Measurements from ENCODE around the gene TMEM192. TPM values are rescaled to one million over a fixed set of nuclear protein-coding genes. Genes with fewer than 3 reads are reported as not detected.
"Not testable (repeated sequence)": the region's sequence is repeated elsewhere in the genome, so short reads cannot be mapped to it uniquely, and the experiment has no call there.

Gene TMEM192
- total and polyA plus RNA-seq, 4 donors, result 10.6 to 20.3 (median 18.9) TPM

GRCh38 chr4:165088366-165088765 lies 24.3 kb downstream of the TMEM192 start:
- WGBS, result 85% methylated on average over 3 of the region's 3 CpGs
- H3K4me1 ChIP-seq (ENCODE audit: control insufficient read depth in 4 of 4, insufficient read depth in 4 of 4, low read length in 3 of 4), result no peaks in the 10 kb centered on the region
- no peaks in the 10 kb centered on the region for H3K27me3 ChIP-seq (ENCODE audit: control insufficient read depth in 4 of 4, insufficient read depth in 4 of 4, low read length in 3 of 4)
- no peak overlapping the region for H3K27ac ChIP-seq (ENCODE audit: low read depth in 1 of 2, low read length in 2 of 2)
- peaks cover 13 to 50% (median 35%) of the 10 kb centered on the region in 4 donors for H3K36me3 ChIP-seq (ENCODE audit: control insufficient read depth in 4 of 4, insufficient read depth in 3 of 4, low read depth in 1 of 4, low read length in 3 of 4)
- no peaks in the 10 kb centered on the region for H3K9me3 ChIP-seq (ENCODE audit: control insufficient read depth in 4 of 4, low read length in 3 of 4)
- DNase-seq (ENCODE audit: low spot score), result no peak
- H3K9ac ChIP-seq (ENCODE audit: low read depth in 1 of 2, low read length in 2 of 2), result no peak overlapping the region
- no peak overlapping the region for H3K4me3 ChIP-seq (ENCODE audit: low read depth in 1 of 3, low read length in 3 of 3)
- TF ChIP-seq HNF4G (IDR thresholded peaks at IDR 0.05) (no peak), TAF1 (conservative IDR thresholded peaks at IDR 0.05) (no peak), SP1 (IDR thresholded peaks at IDR 0.05) (no peak), HNF4A (conservative IDR thresholded peaks at IDR 0.05) (no peak), RAD21 (IDR thresholded peaks at IDR 0.05) (no peak), ZBTB33 (IDR thresholded peaks at IDR 0.05) (no peak), REST (IDR thresholded peaks at IDR 0.05) (no peak), ATF3 (IDR thresholded peaks at IDR 0.05) (no peak), EGR1 (IDR thresholded peaks at IDR 0.05; ENCODE audit: low read depth in 2 of 2) (no peak), GABPA (IDR thresholded peaks at IDR 0.05 in 1 of 2, conservative IDR thresholded peaks at IDR 0.05 in 1 of 2) (no peak), RXRA (IDR thresholded peaks at IDR 0.05) (no peak)

- no peak overlapping the region for H3K4me3 ChIP-seq (ENCODE audit: low read depth in 1 of 3, low read length in 3 of 3)
- TF ChIP-seq TAF1 (conservative IDR thresholded peaks at IDR 0.05) (no peak), HNF4G (IDR thresholded peaks at IDR 0.05) (no peak), ATF3 (IDR thresholded peaks at IDR 0.05) (no peak), FOXA2 (IDR thresholded peaks at IDR 0.05) (no peak), HNF4A (conservative IDR thresholded peaks at IDR 0.05) (no peak)
- DNase-seq (ENCODE audit: low spot score), result no peak
- 93% methylated on average over 2 of the region's 2 CpGs for WGBS
- no peaks in the 10 kb centered on the region for H3K4me1 ChIP-seq (ENCODE audit: control insufficient read depth in 4 of 4, insufficient read depth in 4 of 4, low read length in 3 of 4)
- H3K9ac ChIP-seq (ENCODE audit: low read depth in 1 of 2, low read length in 2 of 2), result no peak overlapping the region
- H3K27ac ChIP-seq (ENCODE audit: low read depth in 1 of 2, low read length in 2 of 2), result no peak overlapping the region
- no peaks in the 10 kb centered on the region for H3K9me3 ChIP-seq (ENCODE audit: control insufficient read depth in 4 of 4, low read length in 3 of 4)
- H3K27me3 ChIP-seq (ENCODE audit: control insufficient read depth in 4 of 4, insufficient read depth in 4 of 4, low read length in 3 of 4), result no peaks in the 10 kb centered on the region
- H3K36me3 ChIP-seq (ENCODE audit: control insufficient read depth in 4 of 4, insufficient read depth in 3 of 4, low read depth in 1 of 4, low read length in 3 of 4), result peaks cover 11 to 45% (median 28%) of the 10 kb centered on the region in 4 donors
Measured at GRCh38 chr4:165085946-165086345, 26.7 kb downstream of the TMEM192 start.

GRCh38 chr4:165084787-165085186 lies 27.9 kb downstream of the TMEM192 start:
- not testable (repeated sequence) for H3K4me1 ChIP-seq (ENCODE audit: control insufficient read depth in 4 of 4, insufficient read depth in 4 of 4, low read length in 3 of 4); H3K27me3 ChIP-seq (ENCODE audit: control insufficient read depth in 4 of 4, insufficient read depth in 4 of 4, low read length in 3 of 4); H3K9ac ChIP-seq (ENCODE audit: low read depth in 1 of 2, low read length in 2 of 2); H3K4me3 ChIP-seq (ENCODE audit: low read depth in 1 of 3, low read length in 3 of 3); H3K9me3 ChIP-seq (ENCODE audit: control insufficient read depth in 4 of 4, low read length in 3 of 4); DNase-seq (ENCODE audit: low spot score); H3K27ac ChIP-seq (ENCODE audit: low read depth in 1 of 2, low read length in 2 of 2)
- WGBS, result 97% methylated on average over 6 of the region's 7 CpGs
- peaks cover 11 to 42% (median 28%) of the 10 kb centered on the region in 4 donors for H3K36me3 ChIP-seq (ENCODE audit: control insufficient read depth in 4 of 4, insufficient read depth in 3 of 4, low read depth in 1 of 4, low read length in 3 of 4)

Data from liver (tissue), 9 donors.